ENCODE data around the gene TSPAN8.
"Not testable (repeated sequence)": the region's sequence is repeated elsewhere in the genome, so short reads cannot be mapped to it uniquely, and the experiment has no call there.

Gene TSPAN8

DNA sequence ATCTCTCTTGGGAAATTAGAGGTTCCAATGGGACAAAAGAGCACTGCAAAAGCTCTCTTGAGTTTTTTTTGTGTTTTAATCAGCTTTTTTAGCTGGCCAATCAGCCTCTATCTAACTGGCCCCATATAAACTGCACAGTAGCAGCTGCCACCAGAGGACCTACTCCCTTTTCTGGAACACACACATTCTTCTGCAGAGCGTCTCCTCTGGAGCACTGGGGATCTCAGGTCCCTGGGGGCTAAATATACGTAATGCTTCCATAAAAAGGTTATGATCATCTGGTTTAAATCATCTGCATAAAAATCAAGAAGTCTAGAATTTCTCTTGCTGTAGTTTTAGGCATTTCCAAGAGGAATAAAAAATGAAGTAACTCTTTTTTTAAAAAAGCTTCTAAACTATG is 32.3 kb downstream of the TSPAN8 start:
- DNase-seq, result no peak

DNA sequence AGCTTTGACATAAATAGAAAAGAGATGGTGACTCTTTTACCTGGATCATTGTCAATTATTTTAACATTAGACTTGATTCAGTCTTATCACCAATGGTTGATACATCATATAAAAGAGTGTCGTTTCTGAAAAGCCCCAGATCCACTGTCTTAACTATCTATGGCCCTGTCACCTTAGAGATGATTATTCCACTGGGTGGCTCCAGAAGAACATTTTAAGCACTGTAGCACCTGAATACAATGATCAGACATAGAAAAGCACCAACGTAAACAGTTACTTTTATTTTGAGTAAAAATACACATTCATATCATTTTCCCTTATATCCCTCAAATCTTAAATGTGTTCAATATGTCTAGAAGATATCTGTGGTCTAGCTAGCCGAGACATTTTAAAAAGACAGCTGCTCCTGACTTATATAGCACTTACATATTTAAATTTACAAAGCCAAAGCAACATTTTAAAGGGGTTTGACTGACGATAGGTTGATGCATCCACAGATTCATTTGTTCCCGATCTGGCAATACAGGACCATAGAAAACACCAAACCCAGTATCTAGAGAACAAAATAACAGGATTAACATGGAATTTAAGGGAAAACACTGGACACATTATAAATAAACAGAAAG is 32.9 kb downstream of the TSPAN8 start:
- no peak for DNase-seq

DNA sequence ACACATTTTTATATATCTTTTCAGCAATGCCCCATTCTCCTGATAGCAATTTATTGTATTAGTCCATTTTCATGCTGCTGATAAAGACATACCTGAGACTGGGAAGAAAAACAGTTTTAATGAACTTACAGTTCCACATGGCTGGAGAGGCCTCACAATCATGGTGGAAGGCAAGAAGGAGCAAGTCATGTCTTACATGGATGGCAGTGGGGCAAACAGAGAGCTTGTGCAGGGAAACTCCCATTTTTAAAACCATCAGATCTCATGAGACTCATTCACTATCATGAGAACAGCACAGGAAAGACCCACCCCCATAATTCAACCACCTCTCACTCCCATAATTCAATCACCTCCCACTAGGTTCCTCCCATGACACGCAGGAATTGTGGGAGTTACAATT is 44.7 kb downstream of the TSPAN8 start:
- DNase-seq, result not testable (repeated sequence)

DNA sequence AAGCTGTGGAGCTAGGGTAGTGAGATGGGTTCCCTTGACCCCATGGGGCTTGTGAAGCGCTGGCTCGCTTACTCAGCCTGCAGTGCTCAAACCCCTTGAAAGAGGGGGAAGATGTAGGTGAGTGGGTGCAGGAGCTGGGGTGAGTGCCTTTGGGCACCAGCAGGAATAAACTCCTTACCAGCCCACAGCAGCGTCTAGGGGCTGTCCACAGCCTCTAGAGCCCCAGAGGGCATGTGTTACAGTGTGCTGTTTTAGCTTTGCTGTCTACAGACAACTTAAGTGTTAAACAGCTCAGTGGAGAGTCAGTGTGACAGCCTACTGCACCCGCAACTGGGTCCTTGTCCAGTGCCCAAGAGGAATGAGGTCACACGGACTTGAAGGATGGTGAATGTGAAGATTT is 48.0 kb downstream of the TSPAN8 start:
- DNase-seq, result no peak

DNA sequence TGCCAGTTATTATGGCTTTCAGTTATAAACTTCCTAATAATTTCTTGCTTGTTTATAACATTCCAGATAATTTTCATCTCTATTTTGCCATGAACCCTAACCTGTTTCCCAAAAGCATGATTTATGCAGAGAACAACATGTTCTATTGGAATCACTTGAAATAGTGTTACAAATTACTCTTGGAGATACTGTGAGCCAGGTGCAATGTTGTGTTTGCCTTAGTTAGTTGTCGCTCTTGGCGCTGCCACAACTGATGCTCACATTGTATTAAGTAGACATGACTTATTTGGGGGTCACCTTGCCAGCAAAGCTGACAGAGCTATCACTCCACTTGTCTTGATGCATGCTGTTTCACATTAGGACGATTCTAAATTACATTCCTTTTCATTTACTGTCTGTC is 49.4 kb downstream of the TSPAN8 start:
- DNase-seq, result no peak

DNA sequence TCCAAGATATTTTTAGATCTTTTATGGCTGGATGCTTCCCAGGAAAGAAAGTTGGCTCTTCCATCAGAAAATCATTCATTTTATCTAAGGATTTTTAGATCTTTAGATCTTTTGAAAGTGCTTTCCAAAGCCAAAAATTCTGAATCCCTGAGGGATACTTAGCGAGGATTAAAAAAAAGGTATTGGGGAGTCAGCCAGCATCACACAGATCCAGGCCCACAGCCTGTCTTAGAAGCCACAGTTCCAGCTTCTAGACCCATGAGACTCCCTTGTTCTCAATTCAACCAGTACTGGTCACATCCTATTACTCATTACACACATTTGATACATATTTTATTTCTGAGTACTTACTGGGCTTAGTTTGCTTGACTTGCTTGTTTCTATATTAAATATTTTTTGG is 49.9 kb downstream of the TSPAN8 start:
- no peak for DNase-seq

DNA sequence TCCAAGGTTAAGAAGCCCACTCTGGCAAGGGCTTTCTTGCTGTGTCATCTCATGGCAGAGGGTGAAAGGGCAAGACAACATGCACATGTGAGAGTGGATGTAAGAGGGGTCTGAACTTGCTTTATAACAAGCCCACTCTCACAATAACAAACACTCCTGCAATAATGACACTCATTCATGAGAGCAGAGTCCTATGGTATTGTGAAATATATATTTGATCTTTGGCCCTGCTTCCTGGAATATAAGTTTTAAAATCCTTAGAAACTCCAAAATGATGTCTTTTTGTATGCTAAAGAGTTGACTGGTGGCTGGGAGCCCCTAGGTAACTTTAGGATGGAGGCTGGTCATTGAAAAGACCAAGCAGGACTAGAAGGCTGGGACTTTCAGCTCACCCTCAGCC is 51.8 kb downstream of the TSPAN8 start:
- no peak for DNase-seq

DNA sequence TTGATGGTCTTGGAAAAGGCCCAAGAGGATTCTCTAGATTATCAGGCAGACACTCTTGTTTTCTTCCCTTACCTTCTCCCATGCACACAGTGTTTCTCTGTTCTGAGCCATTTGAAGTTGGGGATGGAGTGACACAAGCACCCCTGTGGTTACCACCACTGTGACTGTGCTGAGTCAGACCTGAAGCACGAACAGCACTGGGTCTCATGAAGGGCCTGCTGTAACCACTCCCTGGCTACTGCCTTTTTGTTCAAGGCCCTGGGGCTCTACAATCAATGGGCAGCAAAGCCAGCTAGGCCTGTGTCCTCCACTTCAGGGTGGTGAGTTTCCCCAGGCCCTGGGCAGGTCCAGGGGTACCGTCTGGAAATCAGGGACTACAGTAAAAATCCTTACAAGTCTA is 65.5 kb downstream of the TSPAN8 start:
- no peak for DNase-seq

DNA sequence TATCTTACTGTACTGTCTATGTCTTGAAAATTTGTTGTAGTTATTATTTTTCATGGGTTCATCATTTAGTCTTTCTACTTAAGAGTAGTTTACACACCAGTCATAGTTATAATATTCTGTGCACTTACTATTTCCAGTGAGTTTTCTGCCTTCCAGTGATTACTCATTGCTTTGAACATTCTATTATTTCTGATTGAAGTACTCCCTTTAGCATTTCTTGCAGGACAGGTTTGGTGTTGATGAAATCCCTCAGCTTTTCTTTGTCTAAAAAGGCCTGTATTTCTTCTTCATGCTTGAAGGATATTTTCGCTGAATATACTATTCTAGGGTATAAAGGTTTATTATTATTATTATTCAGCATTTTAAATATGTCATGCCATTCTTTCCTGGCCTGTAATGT is 66.8 kb downstream of the TSPAN8 start:
- DNase-seq, result no peak

DNA sequence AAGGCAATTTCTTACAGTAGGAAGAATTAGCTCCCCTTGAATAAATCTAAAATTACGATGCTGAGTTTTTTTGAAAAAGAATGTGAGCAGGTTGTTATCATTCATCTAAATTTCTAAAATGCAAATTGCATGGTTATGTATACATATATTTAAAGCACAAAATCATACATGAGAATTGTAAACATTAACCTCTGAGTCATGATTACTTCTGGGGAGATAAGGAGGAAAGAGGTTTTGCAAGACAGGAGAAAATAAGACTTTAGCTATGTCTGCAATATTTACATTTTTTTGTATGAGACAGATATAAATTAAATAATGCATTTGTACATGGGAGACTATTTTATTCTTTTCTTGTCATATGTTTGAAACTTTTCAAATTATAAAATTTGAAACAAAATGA is 72.2 kb downstream of the TSPAN8 start:
- no peak for DNase-seq

DNA sequence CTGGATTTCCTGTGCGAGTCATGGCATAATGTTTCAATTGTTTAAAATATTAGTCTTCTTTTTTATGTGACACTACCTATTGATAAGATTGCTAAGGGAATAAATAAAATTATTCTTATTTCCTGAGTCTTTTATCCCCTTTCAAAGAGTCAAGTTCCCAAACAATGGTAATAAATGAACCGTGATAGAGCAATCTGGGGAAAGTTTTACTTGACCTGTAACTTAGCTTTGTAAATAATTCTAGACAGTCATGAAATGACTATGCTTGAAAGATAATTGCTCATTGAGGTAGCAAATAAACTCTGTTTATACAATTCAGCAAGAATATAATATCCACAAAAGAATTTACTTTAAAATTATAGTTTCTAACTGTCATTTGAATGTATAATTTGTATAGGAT is 82.1 kb downstream of the TSPAN8 start:
- DNase-seq, result no peak
